ENCODE results near the gene DLGAP4.

GRCh38 chr20:36305602-36306551, at the start of gene DLGAP4:
- TF ChIP-seq ZNF302 (CRISPR knock-in tag; IDR thresholded peaks at IDR 0.05) (no peak), POLR2A (IDR thresholded peaks at IDR 0.05; ENCODE audit: low read length) (no peak), RFX5 (IDR thresholded peaks at IDR 0.05) (no peak), E2F6 (IDR thresholded peaks at IDR 0.05; ENCODE audit: borderline replicate concordance, low read depth) (no peak), CTCF (IDR thresholded peaks at IDR 0.05) (no peak; the same call in 2 of the 3 replicates), RARB (CRISPR knock-in tag; IDR thresholded peaks at IDR 0.05) (no peak), RAD21 (conservative IDR thresholded peaks at IDR 0.05 in 1 of 2, IDR thresholded peaks at IDR 0.05 in 1 of 2) (peak in 1 of 2 experiments; percentile 25; a peak in 1 of 5 replicates), BCL3 (IDR thresholded peaks at IDR 0.05) (no peak), MYC (IDR thresholded peaks at IDR 0.05; ENCODE audit: borderline replicate concordance, low read length) (no peak), PHF8 (IDR thresholded peaks at IDR 0.05; ENCODE audit: borderline replicate concordance, low read depth) (no peak), KDM1A (IDR thresholded peaks at IDR 0.05; ENCODE audit: low read depth) (no peak), REST (IDR thresholded peaks at IDR 0.05) (no peak), EP300 (IDR thresholded peaks at IDR 0.05) (no peak)
